Liver (tissue), 9 donors: ENCODE results near the gene SDHA. TPM values are rescaled to one million over a fixed set of nuclear protein-coding genes. Genes with fewer than 3 reads are reported as not detected.

Experiments used
- DNase-seq: peaks from one replicate; pipeline ENCODE4 v3.0.0-alpha.2; 2017; ENCODE audit warnings: low spot score
- H3K27ac ChIP-seq, 2 donors: one replicate each; pipeline ENCODE4 v1.7.0; 2013; ENCODE audit warnings: inconsistent platforms in 2 of 2, low read length in 2 of 2, control low read depth in 1 of 2, low read depth in 1 of 2, mild to moderate bottlenecking in 1 of 2
- H3K27me3 ChIP-seq, 4 donors: one replicate each; pipeline versions ENCODE4 v1.6.1 to v1.7.0; 2013; ENCODE audit warnings: low read length in 3 of 4, inconsistent platforms in 1 of 4, mild to moderate bottlenecking in 1 of 4, moderate library complexity in 1 of 4; ENCODE audit not compliant: control insufficient read depth in 4 of 4, insufficient read depth in 4 of 4
- H3K36me3 ChIP-seq, 4 donors: one replicate each; pipeline versions ENCODE4 v1.6.1 to v1.7.0; 2013; ENCODE audit warnings: low read length in 3 of 4, mild to moderate bottlenecking in 3 of 4, low read depth in 1 of 4, moderate library complexity in 1 of 4; ENCODE audit not compliant: control insufficient read depth in 4 of 4, insufficient read depth in 3 of 4
- H3K4me1 ChIP-seq, 4 donors: one replicate each; pipeline versions ENCODE4 v1.6.1 to v1.7.0; 2013; ENCODE audit warnings: low read length in 3 of 4, mild to moderate bottlenecking in 3 of 4, moderate library complexity in 1 of 4; ENCODE audit not compliant: control insufficient read depth in 4 of 4, insufficient read depth in 4 of 4
- H3K4me3 ChIP-seq, 3 donors: one replicate each; pipeline versions ENCODE4 v1.6.1 to v1.7.0; 2013; ENCODE audit warnings: low read length in 3 of 3, control low read depth in 1 of 3, low read depth in 1 of 3, mild to moderate bottlenecking in 1 of 3
- H3K9ac ChIP-seq, 2 donors: one replicate each; pipeline ENCODE4 v1.7.0; 2013; ENCODE audit warnings: low read length in 2 of 2, mild to moderate bottlenecking in 2 of 2, moderate library complexity in 2 of 2, control low read depth in 1 of 2, low read depth in 1 of 2
- H3K9me3 ChIP-seq, 4 donors: one replicate each; pipeline versions ENCODE4 v1.6.1 to v1.7.0; 2013; ENCODE audit warnings: low read length in 3 of 4; ENCODE audit not compliant: control insufficient read depth in 4 of 4
- EGR1 ChIP-seq, 2 donors: IDR thresholded peaks; 2 replicates each; pipeline ENCODE4 v1.6.1; 2016 to 2018; ENCODE audit warnings: antibody characterized with exemption in 2 of 2, low read depth in 2 of 2
- HNF4A ChIP-seq, 2 donors: conservative IDR thresholded peaks; 2 replicates each; pipeline ENCODE4 v1.6.1; 2016; ENCODE audit warnings: antibody characterized with exemption in 2 of 2, mild to moderate bottlenecking in 2 of 2
- NR2F2 ChIP-seq: IDR thresholded peaks from 2 replicates; pipeline ENCODE4 v1.6.1; 2016; ENCODE audit warnings: antibody characterized with exemption
- RAD21 ChIP-seq, 2 donors: IDR thresholded peaks; 2 replicates each; pipeline ENCODE4 v1.6.1; 2016; ENCODE audit warnings: antibody characterized with exemption in 2 of 2, mild to moderate bottlenecking in 2 of 2
- REST ChIP-seq: IDR thresholded peaks from 2 replicates; pipeline ENCODE4 v1.6.1; 2016; ENCODE audit warnings: antibody characterized with exemption, mild to moderate bottlenecking
- TAF1 ChIP-seq: conservative IDR thresholded peaks from 2 replicates; pipeline ENCODE4 v1.6.1; 2016; ENCODE audit warnings: antibody characterized with exemption, mild to moderate bottlenecking
- WGBS: extraction: QIAGEN DNeasy Blood & Tissue Kit; methylation state at CpG from one replicate; pipeline ENCODE4 v1.1.7; 2013; 5-methylcytosine and 5-hydroxymethylcytosine counted together
- polyA plus RNA-seq, 2 donors: library from polyadenylated mRNA; stranded (reverse) in 1 of 2; unstranded in 1 of 2; fragments of 200-250 nt in 1 of 2; fragments of >200 nt in 1 of 2; fragmentation: Nextera tagmentation in 1 of 2; extraction: Ambion mirVana in 1 of 2; gene quantifications; one replicate each; pipeline versions ENCODE4 v1.2.1 to v1.2.3, GENCODE V29; 2013 to 2015
- total RNA-seq, 2 donors: library from RNA; depleted of rRNA; stranded (reverse); fragments of >200 nt; gene quantifications; one replicate each; pipeline ENCODE4 v1.2.3, GENCODE V29; 2014
- TF ChIP-seq, protein P1 (sequence below): IDR thresholded peaks from 2 replicates; pipeline ENCODE4 v1.6.1; 2016; ENCODE audit warnings: antibody characterized with exemption
- TF ChIP-seq, protein P2 (sequence below): fragments of 150-350 bp; IDR thresholded peaks from 2 replicates; pipeline ENCODE4 v1.5.1; 2017; ENCODE audit warnings: improper control_type of control experiment, low read depth, low read length; ENCODE audit not compliant: missing input control
- donor health status: healthy.
- donor health status: healthy.
- donor health status: healthy.
- donor health status: healthy.
- donor health status: healthy.

SDHA gene
- total and polyA plus RNA-seq, 4 donors: 79.2 to 215 (median 159) TPM

DNA sequence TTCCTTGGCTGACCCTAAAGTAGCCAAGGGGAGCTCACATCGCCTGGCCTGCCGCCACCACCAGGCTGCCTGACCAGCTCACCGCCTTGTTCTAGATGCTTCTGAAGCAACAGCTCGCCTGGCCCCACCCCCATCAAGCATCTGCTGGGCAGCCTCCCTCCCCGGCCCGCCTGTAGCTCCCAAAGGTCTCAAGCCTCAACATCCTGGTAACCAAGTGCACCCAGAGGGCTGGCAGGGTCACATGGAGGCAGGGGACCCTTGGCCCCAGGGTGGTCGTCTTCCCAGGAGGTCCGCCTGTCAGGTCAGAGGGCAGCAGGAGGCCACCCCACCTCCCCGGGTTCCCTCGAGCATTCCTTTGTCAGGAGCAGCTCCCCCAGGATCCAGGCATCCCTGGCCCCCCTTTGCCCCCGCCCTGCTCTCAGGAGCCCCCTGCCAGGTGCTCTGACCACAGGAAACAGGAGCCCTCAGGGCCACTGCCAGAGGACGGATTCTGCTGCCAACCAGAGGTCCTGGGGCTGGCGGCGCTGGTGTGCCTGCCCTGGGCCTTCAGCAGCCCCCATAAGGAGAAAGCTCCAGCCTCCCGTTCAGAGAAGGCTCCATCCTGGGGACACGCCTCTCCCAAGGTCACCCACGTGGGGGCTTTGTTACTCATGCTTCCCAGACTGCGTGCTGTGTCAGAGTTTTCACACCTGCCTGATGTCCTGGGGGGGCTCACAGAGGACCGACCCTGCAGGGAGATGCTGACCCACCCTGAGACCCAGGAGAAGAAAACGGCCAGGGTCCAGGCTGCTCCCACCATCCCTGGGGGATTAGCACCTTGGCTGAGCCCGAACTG lies 30.3 kb upstream of the SDHA start:
- 60% methylated on average over 21 of the region's 21 CpGs for WGBS
- Histone ChIP-seq H3K9me3 (no peaks in the 10 kb centered on the region), H3K4me1 (peaks cover 2 to 22% (median 16%) of the 10 kb centered on the region in 4 donors), H3K36me3 (no peaks in the 10 kb centered on the region), H3K4me3 (no peak overlapping the region), H3K9ac (no peak overlapping the region), H3K27me3 (no peaks in the 10 kb centered on the region), H3K27ac (no peak overlapping the region)
- TF ChIP-seq RAD21 (IDR thresholded peaks at IDR 0.05): no peak
- TF ChIP-seq, protein P1, sequence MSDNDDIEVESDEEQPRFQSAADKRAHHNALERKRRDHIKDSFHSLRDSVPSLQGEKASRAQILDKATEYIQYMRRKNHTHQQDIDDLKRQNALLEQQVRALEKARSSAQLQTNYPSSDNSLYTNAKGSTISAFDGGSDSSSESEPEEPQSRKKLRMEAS: no peak
- TF ChIP-seq EGR1 (IDR thresholded peaks at IDR 0.05; ENCODE audit: low read depth in 2 of 2): no peak
- DNase-seq: no peak

DNA sequence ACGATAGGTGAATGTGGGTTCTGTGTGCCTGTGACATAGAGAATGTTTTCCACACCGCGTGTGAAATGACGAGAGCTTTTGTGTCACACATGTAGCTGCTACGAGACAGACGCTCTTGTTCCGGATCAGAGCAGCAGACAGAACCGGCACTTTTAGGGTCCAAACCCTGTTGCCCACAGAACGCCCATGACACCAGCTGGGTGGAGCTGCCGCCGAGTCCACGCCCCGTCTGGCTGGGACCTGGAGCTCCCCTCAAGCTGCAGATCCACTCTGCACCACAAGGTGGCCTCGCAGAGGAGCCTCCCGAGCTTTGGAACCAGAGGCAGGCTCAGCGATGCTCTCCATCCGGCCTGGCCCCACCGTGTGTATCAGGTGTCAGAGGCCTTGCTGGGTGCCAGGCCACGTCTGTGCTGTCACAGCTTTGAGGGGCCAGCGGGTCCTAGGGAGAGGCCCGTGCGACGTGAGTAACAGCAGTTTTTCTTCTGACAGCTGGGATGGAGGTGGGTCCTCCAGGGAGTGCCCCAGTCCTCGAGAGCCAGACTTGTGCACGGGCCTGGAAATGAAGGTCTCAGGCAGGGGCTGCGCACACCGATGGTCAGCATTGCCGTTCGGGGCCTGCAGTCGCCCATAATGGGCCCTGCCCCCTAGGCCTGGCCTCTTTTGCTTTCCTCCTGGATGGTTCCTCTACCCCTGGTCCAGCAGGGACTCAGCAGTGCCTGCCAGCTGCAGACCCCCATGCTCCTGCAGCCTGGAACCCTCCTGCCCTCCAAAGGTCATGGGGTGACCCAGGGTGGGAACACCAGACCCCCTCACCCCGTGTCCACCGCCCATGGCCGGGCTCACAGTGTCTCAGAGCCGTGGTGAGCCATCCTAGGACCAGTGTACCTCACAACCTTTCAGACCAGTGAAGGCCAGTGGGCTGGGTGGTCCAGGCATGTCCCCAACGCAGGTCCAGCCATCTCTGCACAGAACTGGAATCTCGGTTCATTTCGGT lies 29.3 kb upstream of the SDHA start:
- no peaks in the 10 kb centered on the region for H3K9me3 ChIP-seq
- H3K4me3 ChIP-seq: no peak overlapping the region
- TF ChIP-seq TAF1: no peak
- no peak for TF ChIP-seq EGR1 (IDR thresholded peaks at IDR 0.05; ENCODE audit: low read depth in 2 of 2)
- no peak for TF ChIP-seq REST
- peak; percentile 81 to 91 for TF ChIP-seq RAD21 (IDR thresholded peaks at IDR 0.05)
- TF ChIP-seq HNF4A (conservative IDR thresholded peaks at IDR 0.05): no peak
- no peak for TF ChIP-seq NR2F2
- TF ChIP-seq, protein P2, sequence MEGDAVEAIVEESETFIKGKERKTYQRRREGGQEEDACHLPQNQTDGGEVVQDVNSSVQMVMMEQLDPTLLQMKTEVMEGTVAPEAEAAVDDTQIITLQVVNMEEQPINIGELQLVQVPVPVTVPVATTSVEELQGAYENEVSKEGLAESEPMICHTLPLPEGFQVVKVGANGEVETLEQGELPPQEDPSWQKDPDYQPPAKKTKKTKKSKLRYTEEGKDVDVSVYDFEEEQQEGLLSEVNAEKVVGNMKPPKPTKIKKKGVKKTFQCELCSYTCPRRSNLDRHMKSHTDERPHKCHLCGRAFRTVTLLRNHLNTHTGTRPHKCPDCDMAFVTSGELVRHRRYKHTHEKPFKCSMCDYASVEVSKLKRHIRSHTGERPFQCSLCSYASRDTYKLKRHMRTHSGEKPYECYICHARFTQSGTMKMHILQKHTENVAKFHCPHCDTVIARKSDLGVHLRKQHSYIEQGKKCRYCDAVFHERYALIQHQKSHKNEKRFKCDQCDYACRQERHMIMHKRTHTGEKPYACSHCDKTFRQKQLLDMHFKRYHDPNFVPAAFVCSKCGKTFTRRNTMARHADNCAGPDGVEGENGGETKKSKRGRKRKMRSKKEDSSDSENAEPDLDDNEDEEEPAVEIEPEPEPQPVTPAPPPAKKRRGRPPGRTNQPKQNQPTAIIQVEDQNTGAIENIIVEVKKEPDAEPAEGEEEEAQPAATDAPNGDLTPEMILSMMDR: peak; percentile 94
- no peak overlapping the region for H3K9ac ChIP-seq
- H3K27ac ChIP-seq: no peak overlapping the region
- H3K36me3 ChIP-seq: no peaks in the 10 kb centered on the region
- peaks cover 2 to 22% (median 16%) of the 10 kb centered on the region in 4 donors for H3K4me1 ChIP-seq
- 38% methylated on average over 37 of the region's 37 CpGs for WGBS
- peak; percentile 85 for DNase-seq
- H3K27me3 ChIP-seq: no peaks in the 10 kb centered on the region
